Loucy (cell line): Measurements from ENCODE around the gene PLK4.

Source experiments
- CTCF ChIP-seq: fragments of 200-600 bp; sonication (generic); conservative IDR thresholded peaks from 2 replicates; pipeline ENCODE4 v1.5.1; 2014; ENCODE audit warnings: mild to moderate bottlenecking, antibody characterized with exemption, low read length
- EZH2phosphoT487 ChIP-seq: fragments of 200-600 bp; IDR thresholded peaks from 2 replicates; pipeline ENCODE4 v1.6.1; 2018; ENCODE audit warnings: antibody characterized with exemption, mild to moderate bottlenecking, moderate library complexity, borderline replicate concordance

- no peak for TF ChIP-seq CTCF
- no peak for TF ChIP-seq EZH2phosphoT487
Measured at GRCh38 chr4:127832585-127832984, 48.1 kb upstream of the PLK4 start.
